Activated naive CD4-positive, alpha-beta T cell treated with anti-CD3 and anti-CD28 coated beads, Interleukin-2, amount 50 U/mL, for 72 hours (primary cell): Measurements from ENCODE around the gene ARHGAP10. TPM values are rescaled to one million over a fixed set of nuclear protein-coding genes. Genes with fewer than 3 reads are reported as not detected.

ENCODE experiments used
- ATAC-seq, 2 donors: fragments of 150-1000 bp; cut with Tn5 transposase; 2 replicates each; pipeline ENCODE4 v1.10.0; 2021; ENCODE audit warnings: mild to moderate bottlenecking in 2 of 2, moderate library complexity in 2 of 2
- DNase-seq, 2 donors: peaks; one replicate each; pipeline ENCODE4 v3.0.0; 2021 to 2022; ENCODE audit warnings: low spot score in 2 of 2
- H3K27ac Mint-ChIP-seq, 2 donors: one replicate each; pipeline ENCODE4 v1.8.0; 2022; ENCODE audit warnings: mild to moderate bottlenecking in 2 of 2, mixed read lengths in 2 of 2
- H3K36me3 Mint-ChIP-seq, 2 donors: one replicate each; pipeline ENCODE4 v1.8.0; 2022; ENCODE audit warnings: mixed read lengths in 2 of 2
- H3K9me3 Mint-ChIP-seq, 2 donors: one replicate each; pipeline ENCODE4 v1.8.0; 2022; ENCODE audit warnings: mixed read lengths in 2 of 2
- total RNA-seq, 2 donors: library from RNA; stranded (reverse); gene quantifications; one replicate each; pipeline ENCODE4 v1.2.3, GENCODE V29; 2022

ARHGAP10 gene
- total RNA-seq, 2 donors from 2014 or later = 2.9 to 6.4 TPM

DNA sequence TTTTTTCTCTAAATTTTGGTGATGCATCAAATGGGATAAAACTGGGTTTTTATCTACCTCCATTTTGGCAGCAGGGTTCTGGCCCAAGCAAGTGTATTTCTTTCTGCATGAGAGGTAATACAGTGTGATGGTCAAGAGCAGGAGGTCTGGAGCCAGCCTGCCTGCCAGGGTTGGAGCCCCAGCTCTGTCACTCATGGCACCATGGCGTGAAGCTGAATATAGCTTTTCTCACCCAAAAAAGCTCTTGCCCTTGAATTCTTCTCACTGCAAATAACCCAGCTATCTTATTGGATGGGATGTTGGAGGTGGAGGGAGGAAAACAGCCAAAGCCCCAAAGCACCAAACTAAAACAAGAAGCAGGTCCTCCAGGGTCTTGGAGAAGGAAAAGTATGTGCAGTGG lies 218.4 kb downstream of the ARHGAP10 start:
- H3K9me3 Mint-ChIP-seq = peaks cover 3 to 9% of the 10 kb centered on the region in 2 donors
- H3K27ac Mint-ChIP-seq = no peak overlapping the region
- H3K36me3 Mint-ChIP-seq = peaks cover 7 to 14% of the 10 kb centered on the region in 2 donors
- ATAC-seq (no peak), DNase-seq (no peak)

DNA sequence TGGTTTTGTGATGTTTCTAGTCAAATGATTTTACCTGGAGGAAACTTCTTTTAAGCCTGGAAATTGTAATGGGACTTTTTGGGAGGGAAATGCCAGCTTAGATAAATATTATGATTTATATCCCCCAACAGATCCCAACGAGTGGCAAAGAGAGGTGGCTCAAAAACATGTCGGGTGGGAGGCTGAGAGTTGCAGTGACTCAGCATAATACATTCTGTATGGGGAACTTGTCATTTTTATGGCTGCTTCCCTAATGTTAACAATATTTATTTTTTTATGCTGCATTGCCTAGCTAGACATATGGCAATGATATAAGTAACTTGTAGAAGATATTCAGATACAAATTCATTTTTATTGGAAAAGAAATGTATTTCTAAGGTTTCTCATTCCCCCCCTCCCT lies 219.0 kb downstream of the ARHGAP10 start:
- peaks cover 7 to 13% of the 10 kb centered on the region in 2 donors for H3K36me3 Mint-ChIP-seq
- H3K27ac Mint-ChIP-seq = no peak overlapping the region
- H3K9me3 Mint-ChIP-seq = peaks cover 3 to 9% of the 10 kb centered on the region in 2 donors
- no peak for ATAC-seq
- no peak for DNase-seq

DNA sequence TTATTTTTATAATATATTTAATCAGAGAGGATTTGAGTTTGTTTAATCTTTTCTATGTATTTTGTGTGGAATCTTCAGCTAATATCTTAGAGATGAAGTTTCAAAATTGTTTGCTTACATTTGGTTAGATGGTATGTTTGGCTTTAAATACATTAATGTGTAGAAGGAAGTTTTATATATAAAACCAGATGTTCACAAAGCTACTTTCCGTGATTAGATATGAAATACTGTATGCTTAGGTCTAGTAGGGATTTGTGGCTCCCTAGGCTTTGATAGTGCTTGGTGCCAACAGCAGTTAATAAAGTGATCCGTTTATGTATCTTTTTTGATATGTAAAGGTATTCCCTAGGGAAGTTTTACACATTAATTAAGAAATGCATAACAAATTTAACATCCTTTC lies 223.0 kb downstream of the ARHGAP10 start:
- Mint-ChIP-seq H3K36me3 (peaks cover 6 to 7% of the 10 kb centered on the region in 2 donors), H3K27ac (no peak overlapping the region), H3K9me3 (peaks cover 3 to 9% of the 10 kb centered on the region in 2 donors)
- DNase-seq = no peak
- ATAC-seq = no peak

DNA sequence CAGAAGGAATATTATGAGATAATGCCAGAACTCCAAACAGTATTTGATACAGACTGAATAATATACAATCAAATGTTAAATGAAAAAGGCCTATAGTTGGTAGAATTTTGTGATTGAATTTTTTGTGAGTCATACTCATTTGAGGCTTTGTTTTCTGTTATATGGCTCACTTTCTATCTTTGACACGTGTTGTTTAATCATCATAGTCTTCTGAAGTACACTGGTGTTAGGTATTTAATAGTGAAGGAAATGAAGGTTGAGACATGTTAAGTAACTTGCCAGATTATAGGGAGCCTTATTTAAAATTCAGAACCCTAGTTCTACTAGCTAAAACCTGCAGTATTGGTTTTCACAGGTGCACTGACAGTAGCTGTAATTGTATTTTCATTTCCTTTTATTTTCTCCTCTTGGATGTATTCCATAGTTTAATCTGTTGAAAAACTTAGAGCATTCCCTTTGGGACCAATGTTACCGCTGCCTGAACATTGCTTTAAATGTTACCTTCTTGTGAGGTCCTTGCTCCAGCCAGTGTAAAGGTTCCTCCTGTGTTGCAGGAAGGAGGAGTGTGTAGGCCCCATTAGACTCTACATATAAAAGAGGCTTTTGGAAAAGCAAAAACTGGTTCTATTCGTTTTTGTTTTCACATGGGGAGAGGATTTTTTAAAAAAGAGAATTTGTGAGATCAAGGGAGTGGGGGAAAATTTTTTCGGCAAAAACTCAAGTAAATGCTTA lies 224.1 kb downstream of the ARHGAP10 start:
- ATAC-seq (no peak), DNase-seq (no peak)
- Mint-ChIP-seq H3K27ac (no peak overlapping the region), H3K9me3 (peaks cover 3 to 9% of the 10 kb centered on the region in 2 donors), H3K36me3 (peaks cover 6 to 7% of the 10 kb centered on the region in 2 donors)

DNA sequence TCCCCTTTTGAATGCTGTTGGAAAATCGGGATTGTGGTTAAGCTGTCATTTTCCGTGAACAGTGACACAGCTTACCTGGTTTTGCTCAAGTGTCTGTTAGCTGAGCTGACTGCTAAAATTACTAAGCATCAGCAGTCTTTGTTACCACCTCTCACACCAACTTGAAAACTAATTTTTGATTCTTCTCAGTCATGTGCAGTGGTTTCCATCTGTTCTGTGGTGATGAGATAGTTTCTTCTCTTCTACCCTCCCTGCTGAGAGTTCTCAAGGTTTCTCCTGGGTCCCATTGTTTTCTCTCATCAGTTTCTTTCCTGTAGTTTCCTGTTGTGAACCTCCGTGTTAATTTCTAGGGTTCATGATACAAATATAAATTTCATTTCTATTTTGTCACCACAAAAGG lies 225.6 kb downstream of the ARHGAP10 start:
- no peak overlapping the region for H3K27ac Mint-ChIP-seq
- peaks cover 6 to 7% of the 10 kb centered on the region in 2 donors for H3K36me3 Mint-ChIP-seq
- DNase-seq = no peak
- ATAC-seq = no peak
- H3K9me3 Mint-ChIP-seq = peaks cover 3 to 9% of the 10 kb centered on the region in 2 donors

DNA sequence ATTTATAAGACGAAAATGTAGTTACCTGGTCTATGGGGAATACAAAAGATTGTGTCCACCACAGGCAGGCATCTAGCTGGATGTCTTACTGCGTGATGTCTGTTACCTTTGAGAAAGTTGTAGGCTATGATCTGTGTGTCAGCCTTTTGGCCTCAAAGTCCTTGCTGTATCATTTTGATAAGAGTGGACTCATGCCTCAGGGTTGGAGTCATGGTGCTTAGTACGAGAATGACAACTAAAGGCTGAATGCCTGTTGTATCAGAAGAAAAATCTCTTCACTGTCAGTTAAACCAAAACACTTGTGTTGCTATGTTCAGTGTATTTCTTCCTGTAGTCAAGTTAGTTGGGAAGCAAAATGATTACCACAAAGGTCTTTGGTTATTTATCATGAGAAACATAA lies 226.2 kb downstream of the ARHGAP10 start:
- H3K27ac Mint-ChIP-seq = no peak overlapping the region
- peaks cover 6 to 7% of the 10 kb centered on the region in 2 donors for H3K36me3 Mint-ChIP-seq
- H3K9me3 Mint-ChIP-seq = peaks cover 3 to 9% of the 10 kb centered on the region in 2 donors
- ATAC-seq = no peak
- DNase-seq = no peak

DNA sequence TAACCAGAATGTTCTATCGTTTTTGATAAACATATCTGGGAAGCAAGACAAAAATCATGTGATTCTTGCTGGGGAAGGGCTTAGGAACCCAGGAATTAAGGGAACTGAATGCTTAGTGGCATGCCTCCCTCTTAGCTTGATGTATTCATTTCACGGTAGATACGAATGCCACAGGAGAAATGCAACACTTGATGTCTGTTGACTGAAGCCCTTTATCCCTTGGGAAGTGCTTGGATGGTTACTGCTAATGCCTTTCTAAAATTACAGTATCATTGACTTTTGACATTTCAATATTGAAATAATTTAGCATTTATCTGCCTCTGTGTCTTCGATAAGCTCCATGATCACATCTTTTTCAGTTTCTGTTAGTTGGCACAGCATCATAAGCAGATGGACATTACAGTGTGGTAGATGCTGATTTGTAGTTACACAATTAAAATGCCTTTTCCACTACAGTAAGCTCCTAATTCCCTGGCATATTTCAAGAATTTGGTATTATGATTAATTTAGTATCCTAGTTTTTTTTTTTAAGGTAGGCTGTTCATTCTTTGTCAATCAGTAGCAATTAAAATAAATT lies 226.7 kb downstream of the ARHGAP10 start:
- Mint-ChIP-seq H3K27ac (no peak overlapping the region), H3K9me3 (peaks cover 2 to 6% of the 10 kb centered on the region in 2 donors), H3K36me3 (peaks cover 6% of the 10 kb centered on the region in 2 donors)
- DNase-seq (no peak), ATAC-seq (no peak)

DNA sequence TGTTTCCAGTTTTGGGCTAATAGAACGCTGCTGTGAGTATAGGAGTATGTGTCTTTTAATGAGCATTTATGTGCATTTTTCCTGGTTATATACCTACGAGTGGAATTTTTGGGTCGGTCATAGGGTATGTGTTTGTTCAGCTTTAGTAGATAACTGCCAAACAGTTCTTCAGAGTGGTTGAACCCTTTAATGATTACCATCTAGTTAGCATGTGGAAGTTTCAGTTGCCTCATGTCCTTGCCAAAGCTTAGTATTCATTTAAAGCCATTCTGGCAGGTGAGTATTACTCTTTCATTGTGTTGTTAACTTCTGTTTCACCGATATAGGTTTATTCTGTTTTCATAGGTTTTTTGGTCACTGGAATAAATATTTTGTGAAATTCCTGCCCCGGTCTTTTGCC lies 229.1 kb downstream of the ARHGAP10 start:
- no peak for ATAC-seq
- no peak for DNase-seq
- Mint-ChIP-seq H3K27ac (no peak overlapping the region), H3K9me3 (no peaks in the 10 kb centered on the region), H3K36me3 (peaks cover 0 to 4% of the 10 kb centered on the region in 2 donors)

DNA sequence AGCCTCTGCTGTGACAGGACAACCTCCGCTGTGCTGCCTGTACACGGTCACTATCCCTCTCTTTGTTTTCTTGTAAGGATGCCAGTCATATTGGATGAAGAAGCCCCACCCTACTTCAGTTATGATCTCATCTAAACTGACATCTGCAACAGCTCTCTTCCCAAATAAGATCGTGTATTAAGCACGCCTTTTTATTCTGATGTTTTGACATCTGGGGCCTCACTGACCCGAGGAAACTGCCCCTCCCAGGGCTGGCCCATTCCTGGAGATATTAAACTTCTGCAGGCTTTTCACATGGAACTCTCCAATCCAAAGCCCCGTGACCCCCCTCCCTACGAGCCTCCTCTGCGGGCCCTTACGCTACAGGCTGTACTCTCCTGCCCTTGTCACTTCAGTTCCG lies 232.0 kb downstream of the ARHGAP10 start:
- no peak for ATAC-seq
- peak overlapping the region in 1 of 2 donors; percentile 17 for H3K27ac Mint-ChIP-seq
- DNase-seq = no peak
- H3K9me3 Mint-ChIP-seq = no peaks in the 10 kb centered on the region
- peaks cover 0 to 4% of the 10 kb centered on the region in 2 donors for H3K36me3 Mint-ChIP-seq

DNA sequence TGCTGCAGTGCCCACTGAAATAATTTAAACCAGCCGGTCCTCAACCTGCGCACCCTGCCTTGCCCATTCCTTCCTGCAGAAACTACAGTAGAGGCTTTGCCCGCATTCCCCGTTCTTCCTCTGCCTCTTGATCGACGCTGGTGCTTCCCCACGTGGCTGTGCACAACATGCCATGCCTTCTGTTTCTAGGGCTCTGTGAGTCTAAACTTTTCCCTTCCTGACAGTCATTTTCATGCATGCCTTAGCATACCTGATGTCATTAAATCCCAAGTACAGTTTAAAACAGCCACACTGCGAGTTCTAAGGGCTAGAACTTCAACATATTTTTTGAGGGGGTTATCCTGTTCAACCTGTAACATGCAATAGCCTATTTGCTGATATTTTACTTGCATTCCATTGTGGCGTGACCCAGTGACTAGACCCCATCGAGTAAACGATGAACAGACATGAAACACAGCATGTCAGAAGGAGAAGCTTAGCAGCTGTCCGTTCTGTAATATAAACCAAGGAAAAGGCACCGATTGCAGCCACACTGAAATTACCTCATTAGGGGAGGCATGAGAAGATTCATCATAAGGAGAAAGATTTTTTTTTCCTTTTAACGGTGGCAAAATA lies 232.5 kb downstream of the ARHGAP10 start:
- Mint-ChIP-seq H3K9me3 (no peaks in the 10 kb centered on the region), H3K36me3 (peaks cover 0 to 4% of the 10 kb centered on the region in 2 donors), H3K27ac (no peak overlapping the region)
- no peak for DNase-seq
- ATAC-seq = no peak

DNA sequence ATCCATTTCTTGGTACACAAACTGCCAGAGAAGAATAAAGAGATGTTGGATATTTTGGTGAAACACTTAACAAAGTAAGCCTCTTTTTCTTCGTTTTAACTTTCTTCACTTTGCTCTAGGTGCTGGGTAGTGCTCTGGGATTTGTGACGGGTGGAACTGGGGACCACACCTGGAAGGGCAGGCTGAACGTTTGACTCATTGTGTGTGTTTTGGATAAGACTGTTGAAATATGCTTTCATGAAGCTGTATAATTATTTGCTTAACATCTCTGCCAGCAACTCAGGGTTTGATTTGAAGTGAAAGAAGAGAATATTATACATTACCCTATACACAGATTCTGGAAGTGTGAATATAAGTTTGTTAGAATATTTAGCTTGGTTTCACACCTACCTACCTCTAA lies 233.2 kb downstream of the ARHGAP10 start:
- ATAC-seq = no peak
- DNase-seq = no peak
- H3K27ac Mint-ChIP-seq = no peak overlapping the region

DNA sequence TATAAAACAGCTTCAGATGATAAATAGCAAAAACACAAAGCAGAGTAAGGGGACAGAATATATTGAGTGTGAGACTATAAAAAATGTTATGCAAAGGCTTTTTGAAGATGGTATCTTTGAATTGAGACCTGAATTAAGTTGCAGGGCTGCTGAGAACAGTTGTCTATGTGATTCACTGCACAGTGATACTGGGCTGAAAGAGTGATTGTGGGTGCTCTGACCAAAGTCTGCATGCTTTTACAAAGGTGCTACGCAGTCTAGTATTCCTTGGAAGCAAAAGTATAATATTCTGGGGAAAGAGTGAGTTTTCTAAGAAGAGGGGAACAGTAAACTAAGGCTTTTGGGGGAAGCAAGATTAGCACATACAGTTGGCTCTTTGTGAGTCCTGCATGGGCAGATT lies 234.0 kb downstream of the ARHGAP10 start:
- ATAC-seq = no peak
- no peak for DNase-seq
- Mint-ChIP-seq H3K9me3 (no peaks in the 10 kb centered on the region), H3K36me3 (peaks cover 0 to 4% of the 10 kb centered on the region in 2 donors), H3K27ac (no peak overlapping the region)

More for the DNA sequence above, 233.2 kb downstream of the ARHGAP10 start:
- Mint-ChIP-seq H3K36me3 (peaks cover 0 to 4% of the 10 kb centered on the region in 2 donors), H3K9me3 (no peaks in the 10 kb centered on the region)

DNA sequence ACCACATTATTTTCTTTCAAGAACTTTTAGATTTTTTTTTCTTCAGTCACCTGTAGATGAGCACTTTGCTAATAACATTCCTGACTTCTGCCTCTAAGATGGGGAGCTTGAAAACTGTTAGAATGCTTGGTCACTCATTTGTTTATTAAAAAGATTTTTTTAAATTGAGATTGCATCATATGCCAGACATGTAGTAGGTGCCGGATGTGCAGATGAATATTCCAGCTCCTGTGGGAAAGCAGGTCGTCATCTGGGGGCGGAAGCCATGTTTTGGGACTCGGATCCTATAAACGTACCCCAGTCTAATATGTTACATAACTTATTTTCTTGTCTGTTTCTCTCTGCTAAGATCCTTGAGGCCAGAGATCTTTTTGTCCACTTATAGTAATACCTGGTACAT lies 236.8 kb downstream of the ARHGAP10 start:
- DNase-seq = no peak
- no peak for ATAC-seq

DNA sequence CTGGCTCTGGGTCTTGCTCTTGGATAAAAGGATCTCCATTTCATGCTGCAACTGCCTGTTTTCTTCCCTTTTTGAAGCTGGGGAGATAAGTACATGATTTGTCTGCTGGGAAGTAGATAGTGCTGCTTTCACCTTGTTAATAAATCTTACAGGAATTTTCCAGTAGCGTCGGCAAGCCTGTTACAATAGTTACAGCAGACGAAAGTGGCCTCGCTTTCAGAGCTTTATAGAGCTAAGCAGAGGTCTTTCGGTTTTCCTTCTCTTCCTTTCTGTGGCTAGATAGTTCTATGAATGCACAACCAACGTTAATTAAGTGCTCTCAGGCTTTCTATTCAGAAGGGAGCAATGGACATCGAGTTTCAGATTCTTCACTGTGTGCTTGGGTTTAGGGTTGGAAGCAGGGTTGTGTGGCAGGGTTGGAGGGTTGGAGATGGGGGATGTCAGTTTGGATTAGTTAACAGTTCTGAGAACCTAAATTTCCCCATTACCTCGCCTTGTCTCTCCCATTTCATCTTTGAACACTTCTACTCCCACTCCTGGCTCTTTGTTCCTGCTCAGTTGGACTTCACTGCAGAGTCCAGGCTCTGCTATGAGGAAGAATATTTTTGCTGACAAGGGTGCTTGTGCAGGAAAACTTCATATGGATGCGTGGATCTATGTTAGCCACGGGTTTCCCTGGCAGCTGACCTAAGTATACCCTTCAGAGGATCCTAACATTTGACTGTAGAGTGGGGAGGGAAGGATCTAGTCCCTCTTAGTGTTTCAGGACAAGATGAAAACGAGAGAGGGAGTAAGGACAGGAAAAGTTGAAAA lies 237.9 kb downstream of the ARHGAP10 start:
- ATAC-seq = no peak
- DNase-seq = no peak
- H3K9me3 Mint-ChIP-seq = no peaks in the 10 kb centered on the region
- no peaks in the 10 kb centered on the region for H3K36me3 Mint-ChIP-seq
- H3K27ac Mint-ChIP-seq = no peak overlapping the region

More for the DNA sequence above, 236.8 kb downstream of the ARHGAP10 start:
- H3K36me3 Mint-ChIP-seq = peaks cover 0 to 4% of the 10 kb centered on the region in 2 donors
- H3K27ac Mint-ChIP-seq = no peak overlapping the region
- H3K9me3 Mint-ChIP-seq = no peaks in the 10 kb centered on the region

DNA sequence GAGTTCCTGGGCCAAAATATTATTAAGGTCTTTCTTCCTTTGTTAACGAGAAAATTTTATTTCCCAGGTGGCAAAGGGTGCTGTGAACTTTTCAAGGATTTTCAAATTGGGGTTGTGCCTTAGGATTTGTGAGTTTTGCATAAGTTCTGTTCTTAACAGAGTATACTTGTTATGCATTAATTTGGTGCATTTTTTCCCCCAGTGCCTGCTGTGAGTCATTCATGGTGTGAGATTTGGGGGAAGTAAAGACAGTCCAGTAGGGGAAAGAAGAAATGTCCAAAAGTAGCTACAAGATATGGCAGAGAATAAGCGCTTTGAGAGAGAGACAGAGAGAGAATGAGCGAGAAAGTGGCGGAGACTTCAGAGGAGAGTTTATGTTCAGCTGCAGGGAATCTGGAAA lies 239.2 kb downstream of the ARHGAP10 start:
- DNase-seq = no peak
- Mint-ChIP-seq H3K9me3 (no peaks in the 10 kb centered on the region), H3K27ac (no peak overlapping the region), H3K36me3 (no peaks in the 10 kb centered on the region)
- ATAC-seq = no peak

DNA sequence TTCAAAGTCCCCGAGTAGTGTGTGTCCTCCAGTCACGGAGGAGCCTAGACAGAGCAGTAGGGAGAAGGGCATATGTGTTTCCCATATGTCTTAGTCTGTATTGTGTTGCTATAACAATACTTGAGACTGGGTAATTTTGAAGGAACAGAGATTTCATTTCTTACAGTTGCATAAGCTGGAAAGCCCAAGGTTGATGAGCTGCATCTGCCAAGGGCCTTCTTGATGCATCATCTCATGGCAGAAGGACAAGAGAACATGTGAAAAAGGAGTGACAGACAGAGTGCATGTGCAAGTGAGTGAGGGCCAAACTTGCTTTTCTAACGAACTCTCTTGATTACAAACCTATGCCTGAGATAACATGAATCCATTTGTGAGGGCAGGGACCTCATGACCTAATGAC lies 243.4 kb downstream of the ARHGAP10 start:
- H3K9me3 Mint-ChIP-seq = peaks cover 0 to 5% of the 10 kb centered on the region in 2 donors
- no peak overlapping the region for H3K27ac Mint-ChIP-seq
- ATAC-seq (no peak), DNase-seq (no peak)
- H3K36me3 Mint-ChIP-seq = no peaks in the 10 kb centered on the region
